ENCODE measurements around the gene PROB1. TPM values are rescaled to one million over a fixed set of nuclear protein-coding genes. Genes with fewer than 3 reads are reported as not detected.
A peak's percentile ranks its signal among the peaks of the same experiment; 100 is the strongest.

The PROB1 gene
- total and polyA plus RNA-seq, 2 experiments from 2014 or later = 15.2 to 42.5 TPM

DNA sequence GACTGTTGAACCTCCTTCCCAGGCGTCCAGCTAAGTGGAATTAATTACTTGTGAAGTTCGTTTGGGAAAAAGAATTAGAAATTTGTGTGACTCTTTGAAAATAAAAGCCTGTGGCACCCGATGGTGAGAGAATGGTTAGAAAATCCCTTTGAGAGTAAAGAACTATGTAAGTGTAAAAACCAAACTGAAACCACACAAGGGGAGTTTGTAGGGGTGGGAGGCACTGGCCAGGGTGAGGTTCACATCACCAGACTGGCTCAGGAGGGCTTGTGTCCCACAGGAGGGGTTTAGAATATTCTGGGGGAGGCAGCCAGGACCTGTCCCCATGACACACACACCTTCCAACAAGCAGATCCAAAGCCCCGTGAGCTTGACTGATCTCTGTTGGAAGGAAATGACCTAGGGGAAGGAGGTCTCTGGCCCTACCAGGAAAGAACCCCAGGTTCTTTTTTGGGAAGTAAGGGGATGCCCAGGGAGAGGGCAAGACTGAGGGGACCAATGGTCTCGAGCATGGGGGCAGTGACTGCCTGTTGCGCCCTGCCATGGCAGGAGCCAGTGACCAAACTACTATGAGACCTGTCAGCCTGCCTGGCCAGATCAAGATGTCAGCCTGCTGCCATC, 4.7 kb upstream of the PROB1 start:
- no peak overlapping the region for H3K4me3 ChIP-seq
- TF ChIP-seq, protein P1, sequence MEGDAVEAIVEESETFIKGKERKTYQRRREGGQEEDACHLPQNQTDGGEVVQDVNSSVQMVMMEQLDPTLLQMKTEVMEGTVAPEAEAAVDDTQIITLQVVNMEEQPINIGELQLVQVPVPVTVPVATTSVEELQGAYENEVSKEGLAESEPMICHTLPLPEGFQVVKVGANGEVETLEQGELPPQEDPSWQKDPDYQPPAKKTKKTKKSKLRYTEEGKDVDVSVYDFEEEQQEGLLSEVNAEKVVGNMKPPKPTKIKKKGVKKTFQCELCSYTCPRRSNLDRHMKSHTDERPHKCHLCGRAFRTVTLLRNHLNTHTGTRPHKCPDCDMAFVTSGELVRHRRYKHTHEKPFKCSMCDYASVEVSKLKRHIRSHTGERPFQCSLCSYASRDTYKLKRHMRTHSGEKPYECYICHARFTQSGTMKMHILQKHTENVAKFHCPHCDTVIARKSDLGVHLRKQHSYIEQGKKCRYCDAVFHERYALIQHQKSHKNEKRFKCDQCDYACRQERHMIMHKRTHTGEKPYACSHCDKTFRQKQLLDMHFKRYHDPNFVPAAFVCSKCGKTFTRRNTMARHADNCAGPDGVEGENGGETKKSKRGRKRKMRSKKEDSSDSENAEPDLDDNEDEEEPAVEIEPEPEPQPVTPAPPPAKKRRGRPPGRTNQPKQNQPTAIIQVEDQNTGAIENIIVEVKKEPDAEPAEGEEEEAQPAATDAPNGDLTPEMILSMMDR (IDR thresholded peaks at IDR 0.05; ENCODE audit: low read depth, low read length) = no peak
- peaks cover 4% of the 10 kb centered on the region for H3K4me1 ChIP-seq (ENCODE audit: low read depth)
- DNase-seq (ENCODE audit: low read depth in 1 of 2, low spot score in 1 of 2) = no peak
- no peaks in the 10 kb centered on the region for H3K9me3 ChIP-seq (ENCODE audit: low read depth)
- H3K36me3 ChIP-seq = peaks cover 4% of the 10 kb centered on the region
- H3K27ac ChIP-seq = no peak overlapping the region
- no peaks in the 10 kb centered on the region for H3K27me3 ChIP-seq

DNA sequence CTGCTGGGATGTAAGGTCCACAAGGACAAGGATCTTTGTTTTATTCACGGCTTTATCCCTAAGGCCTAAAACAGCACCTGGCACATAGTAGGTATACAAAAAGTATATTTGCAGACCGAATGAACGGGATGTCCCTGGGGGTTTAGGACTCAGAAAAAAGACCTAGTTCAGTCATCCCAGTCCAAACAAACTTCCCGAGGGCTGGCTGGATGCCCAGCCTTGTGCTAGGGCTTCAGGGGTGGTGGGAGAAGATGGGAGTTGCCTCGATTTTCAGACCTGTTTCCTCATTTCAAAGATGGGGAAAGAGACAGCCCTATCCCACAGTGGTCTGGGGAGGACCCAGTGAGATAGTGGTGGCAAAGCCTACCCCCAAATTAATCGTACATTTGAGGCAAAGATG, 3.0 kb upstream of the PROB1 start:
- no peaks in the 10 kb centered on the region for H3K4me1 ChIP-seq (ENCODE audit: low read depth)
- peak in 1 of 2 donors; percentile 32 for DNase-seq (ENCODE audit: low read depth in 1 of 2, low spot score in 1 of 2)
- TF ChIP-seq, protein P1 (IDR thresholded peaks at IDR 0.05; ENCODE audit: low read depth, low read length) = no peak
- peaks cover 11% of the 10 kb centered on the region for H3K27me3 ChIP-seq
- no peak overlapping the region for H3K4me3 ChIP-seq
- H3K36me3 ChIP-seq = peaks cover 4% of the 10 kb centered on the region
- no peak overlapping the region for H3K27ac ChIP-seq
- no peaks in the 10 kb centered on the region for H3K9me3 ChIP-seq (ENCODE audit: low read depth)

DNA sequence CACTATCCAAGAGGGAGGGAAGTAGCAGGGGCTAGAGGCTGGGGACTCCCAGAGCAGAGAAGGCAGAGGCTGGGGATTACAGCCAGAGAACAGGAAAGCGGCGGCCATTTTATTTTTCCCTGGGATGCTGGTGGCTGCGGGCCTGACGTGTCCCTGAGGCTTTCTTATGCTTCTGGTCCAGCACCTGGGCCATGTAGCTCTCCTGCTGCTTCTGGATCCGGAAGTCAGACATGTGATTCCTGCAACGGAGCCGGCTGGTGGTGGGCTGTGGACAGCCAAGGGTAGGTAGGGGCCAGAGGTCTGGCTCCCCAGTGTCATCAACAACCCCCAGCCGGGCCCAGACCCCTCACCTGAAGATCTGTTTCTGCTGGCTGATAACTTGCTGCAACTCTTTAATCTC, 1.8 kb upstream of the PROB1 start:
- Histone ChIP-seq H3K4me1 (ENCODE audit: low read depth) (no peaks in the 10 kb centered on the region), H3K9me3 (ENCODE audit: low read depth) (no peaks in the 10 kb centered on the region), H3K27ac (peak overlapping the region; percentile 30), H3K4me3 (no peak overlapping the region), H3K27me3 (peaks cover 11% of the 10 kb centered on the region), H3K36me3 (peaks cover 4% of the 10 kb centered on the region)
- no peak for DNase-seq (ENCODE audit: low read depth in 1 of 2, low spot score in 1 of 2)
- TF ChIP-seq, protein P1 (IDR thresholded peaks at IDR 0.05; ENCODE audit: low read depth, low read length) = no peak

DNA sequence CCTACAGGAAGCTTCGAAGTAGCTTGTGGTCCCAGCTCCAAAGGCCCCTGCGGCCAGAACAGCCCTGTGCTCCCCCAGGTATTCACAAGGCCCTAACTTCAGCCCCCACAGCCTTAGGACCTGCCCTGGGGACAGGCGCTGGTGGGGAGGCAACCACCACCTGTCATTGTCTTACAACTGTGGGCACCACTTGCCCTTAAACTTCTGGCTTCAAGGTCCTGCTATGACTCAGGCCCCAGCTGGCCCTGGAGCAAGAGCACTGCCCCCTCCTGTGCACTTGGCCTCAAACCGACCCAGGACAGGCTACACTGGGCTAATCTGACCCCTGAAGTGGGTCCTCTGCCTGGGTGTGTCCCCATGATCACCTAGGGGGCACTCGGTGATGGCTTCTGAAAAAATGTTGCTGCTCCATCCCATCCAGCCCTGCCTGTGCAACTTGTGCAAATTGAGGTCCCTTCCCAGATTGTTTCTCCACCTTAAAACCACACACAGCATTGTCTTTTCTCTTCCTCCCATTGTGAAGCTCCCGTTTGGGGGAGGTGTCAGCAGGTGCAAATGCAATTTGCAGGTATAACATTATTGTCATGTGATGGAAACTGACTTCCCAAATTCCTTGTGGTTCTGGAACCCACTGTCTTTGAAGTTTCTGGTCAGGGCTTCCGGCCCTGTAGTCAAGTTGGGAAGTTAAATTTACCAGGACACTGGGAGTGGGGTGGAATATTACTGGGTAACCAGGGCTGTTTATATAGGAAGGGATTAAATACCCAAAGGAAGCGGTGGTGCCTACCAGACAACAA, 1.1 kb upstream of the PROB1 start:
- H3K27ac ChIP-seq = peak overlapping the region; percentile 30
- H3K9me3 ChIP-seq (ENCODE audit: low read depth) = no peaks in the 10 kb centered on the region
- no peaks in the 10 kb centered on the region for H3K4me1 ChIP-seq (ENCODE audit: low read depth)
- TF ChIP-seq, protein P1 (IDR thresholded peaks at IDR 0.05; ENCODE audit: low read depth, low read length) = no peak
- no peak for DNase-seq (ENCODE audit: low read depth in 1 of 2, low spot score in 1 of 2)
- peaks cover 11% of the 10 kb centered on the region for H3K27me3 ChIP-seq
- H3K36me3 ChIP-seq = no peaks in the 10 kb centered on the region
- no peak overlapping the region for H3K4me3 ChIP-seq

DNA sequence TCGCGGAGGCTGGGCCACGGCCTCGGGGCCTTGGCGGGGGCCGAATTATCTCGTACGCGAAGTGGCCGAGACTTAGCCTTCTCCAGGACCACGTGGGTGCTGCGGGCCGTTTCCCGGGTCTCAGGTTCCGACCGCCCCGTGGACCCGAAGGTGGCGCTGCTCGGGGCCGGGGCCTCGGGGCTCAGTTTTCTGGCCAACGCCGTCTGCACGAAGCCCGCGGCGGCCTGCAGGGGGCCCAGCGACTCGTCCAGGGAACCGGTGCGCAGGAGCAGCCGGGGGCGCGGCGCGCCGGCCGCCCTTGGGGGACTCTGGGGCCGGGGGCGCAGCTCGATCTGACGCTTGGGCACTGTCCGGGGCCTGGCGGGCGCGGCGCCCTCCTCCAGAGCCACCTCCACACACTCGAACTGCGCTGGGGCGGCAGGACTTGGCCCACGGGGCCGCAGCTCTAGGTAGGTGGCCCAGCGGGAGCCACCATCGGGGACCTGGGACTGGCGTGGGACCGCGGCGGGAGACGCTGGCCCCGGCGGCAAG, 716 bp downstream of the PROB1 start:
- H3K4me1 ChIP-seq (ENCODE audit: low read depth) = no peaks in the 10 kb centered on the region
- H3K4me3 ChIP-seq = peak overlapping the region; percentile 32
- H3K27me3 ChIP-seq = peaks cover 11% of the 10 kb centered on the region
- TF ChIP-seq, protein P1 (IDR thresholded peaks at IDR 0.05; ENCODE audit: low read depth, low read length) = peak; percentile 62
- H3K9me3 ChIP-seq (ENCODE audit: low read depth) = no peaks in the 10 kb centered on the region
- DNase-seq (ENCODE audit: low read depth in 1 of 2, low spot score in 1 of 2) = peak; percentile 66 to 74
- peak overlapping the region; percentile 35 for H3K27ac ChIP-seq
- H3K36me3 ChIP-seq = no peaks in the 10 kb centered on the region
